Panc1 (cell line): Measurements from ENCODE around the gene KLHDC1. TPM values are rescaled to one million over a fixed set of nuclear protein-coding genes. Genes with fewer than 3 reads are reported as not detected.

ENCODE experiments used
- ATAC-seq: fragments of 200-7000 bp; cut with Tn5 transposase; 2 replicates; pipeline ENCODE4 v1.9.1; 2020; ENCODE audit warnings: mild to moderate bottlenecking, moderate library complexity
- BruUV-seq: library from RNA; stranded (reverse); fragments of 400-500 nt; replicated peaks from 2 replicates; lab custom pipeline; 2021; lab: Mats Ljungman, UMichigan
- CTCF ChIA-PET: fragments of 300-600 bp; sonication (Branson Sonifier 250); formaldehyde crosslinking; loops from one replicate; lab custom pipeline; 2022; ENCODE audit warnings: antibody characterized with exemption; lab: Charles Lee
- POLR2A ChIA-PET: fragments of 300-600 bp; sonication (Branson Sonifier 250); formaldehyde crosslinking; loops from one replicate; lab custom pipeline; 2022; ENCODE audit warnings: antibody characterized with exemption; lab: Charles Lee
- DNase-seq: peaks from one replicate; pipeline ENCODE4 v3.0.0-alpha.2; 2010; ENCODE audit warnings: low read depth, low spot score
- H3K27ac ChIP-seq: 2 replicates; pipeline ENCODE4 v1.5.1; 2011; ENCODE audit warnings: mild to moderate bottlenecking, low read length, inconsistent platforms
- H3K27me3 ChIP-seq: fragments of 200-500 bp; sonication (Bioruptor generic); 2 replicates; pipeline ENCODE4 v1.6.0; 2014; ENCODE audit warnings: low read length, inconsistent platforms; ENCODE audit not compliant: control insufficient read depth, insufficient read depth
- H3K36me3 ChIP-seq: fragments of 200-500 bp; sonication (Bioruptor generic); 2 replicates; pipeline ENCODE4 v1.5.1; 2014; ENCODE audit warnings: inconsistent platforms, mild to moderate bottlenecking, low read length, moderate library complexity; ENCODE audit not compliant: control insufficient read depth, insufficient read depth
- H3K4me1 ChIP-seq: 2 replicates; pipeline ENCODE4 v1.5.1; 2011; ENCODE audit warnings: inconsistent platforms, mild to moderate bottlenecking, low read length, moderate library complexity; ENCODE audit not compliant: control insufficient read depth, insufficient read depth
- H3K4me3 ChIP-seq, 2 experiments: 2 replicates each; pipeline ENCODE4 v1.5.1; 2011 to 2012; ENCODE audit warnings: low read depth in 2 of 2, low read length in 2 of 2, mild to moderate bottlenecking in 2 of 2, inconsistent platforms in 1 of 2, moderate library complexity in 1 of 2
- H3K9me3 ChIP-seq: fragments of 200-500 bp; sonication (Bioruptor generic); 2 replicates; pipeline ENCODE4 v1.5.1; 2014; ENCODE audit warnings: low read depth, mild to moderate bottlenecking, inconsistent platforms, low read length, moderate library complexity; ENCODE audit not compliant: control insufficient read depth, insufficient read depth
- POLR2AphosphoS5 ChIP-seq: IDR thresholded peaks from 2 replicates; pipeline ENCODE4 v1.6.1; 2012; ENCODE audit warnings: mild to moderate bottlenecking, low read depth, low read length, moderate library complexity
- SIN3A ChIP-seq: IDR thresholded peaks from 2 replicates; pipeline ENCODE4 v1.6.1; 2012; ENCODE audit warnings: low read depth, mild to moderate bottlenecking, low read length, moderate library complexity, borderline replicate concordance; ENCODE audit not compliant: insufficient read depth
- TCF7L2 ChIP-seq: IDR thresholded peaks from 2 replicates; pipeline ENCODE4 v1.6.1; 2011; ENCODE audit warnings: mild to moderate bottlenecking, low read depth, low read length, inconsistent platforms
- in situ Hi-C: cut with HindIII; loops from 2 replicates; pipeline ENCODE4 v1.10.0; 2016; ENCODE audit warnings: low sequenced_read_pairs, low pct_unique_long_range_greater_than_20kb
- intact Hi-C: fragments of 100-400 bp; cut with micrococcal nuclease; formaldehyde crosslinking; loops from one replicate; pipeline ENCODE4 v1.10.0; 2022; ENCODE audit not compliant: unreplicated experiment
- total RNA-seq: library from RNA; stranded (reverse); gene quantifications from one replicate; pipeline ENCODE4 v1.2.1, GENCODE V29; 2021; ENCODE audit not compliant: unreplicated experiment
- TF ChIP-seq, protein P1 (sequence below), 2 experiments: IDR thresholded peaks; 2 replicates each; pipeline ENCODE4 v1.6.1; 2011 to 2012; ENCODE audit warnings: low read depth in 2 of 2, control low read depth in 1 of 2, low read length in 1 of 2, mild to moderate bottlenecking in 1 of 2, moderate library complexity in 1 of 2; ENCODE audit not compliant: insufficient read depth in 1 of 2
- TF ChIP-seq, protein P2 (sequence below): fragments of 450-650 bp; IDR thresholded peaks from 2 replicates; pipeline ENCODE4 v1.5.1; 2017; ENCODE audit warnings: mild to moderate bottlenecking

Gene KLHDC1
- total RNA-seq, 1 experiment from 2014 or later, result 1.3 TPM

DNA sequence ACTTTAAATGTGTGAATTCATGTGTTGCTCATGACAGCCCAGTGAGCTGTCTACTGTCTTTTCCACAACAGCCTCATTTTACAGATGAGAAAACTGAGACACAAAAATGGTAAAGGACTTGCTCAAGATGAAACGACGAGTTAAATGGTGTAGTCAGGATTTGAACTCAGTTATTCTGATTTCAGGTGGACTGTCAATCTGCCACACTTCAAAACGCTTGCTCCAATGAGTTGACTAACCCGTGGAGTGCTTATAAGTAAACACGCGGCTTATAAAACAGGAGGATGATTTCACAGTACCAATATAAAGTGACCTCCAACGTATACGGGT is 4.3 kb upstream of the KLHDC1 start:
- no TSS peak for BruUV-seq
- POLR2A ChIA-PET, result interaction anchor here (0.5 to 1.0 kb wide), 2 partner anchors 55 to 100 kb away, joined by 4 to 7 read pairs; no protein-coding TSS in a partner anchor
- in situ Hi-C loops, result no loop called here
- no peak for ATAC-seq
- Histone ChIP-seq H3K36me3 (no peaks in the 10 kb centered on the region; the same call in 1 of the 2 replicates), H3K27me3 (no peaks in the 10 kb centered on the region), H3K4me1 (peaks cover 14% of the 10 kb centered on the region), H3K4me3 (peak overlapping the region in 1 of 2 experiments; percentile 66; a peak in 1 of 4 replicates), H3K9me3 (no peaks in the 10 kb centered on the region), H3K27ac (peak overlapping the region; percentile 89)
- DNase-seq, result no peak
- CTCF ChIA-PET, result no interaction called here
- intact Hi-C loops, result no loop called here
- TF ChIP-seq SIN3A (no peak), POLR2AphosphoS5 (no peak), TCF7L2 (no peak)

DNA sequence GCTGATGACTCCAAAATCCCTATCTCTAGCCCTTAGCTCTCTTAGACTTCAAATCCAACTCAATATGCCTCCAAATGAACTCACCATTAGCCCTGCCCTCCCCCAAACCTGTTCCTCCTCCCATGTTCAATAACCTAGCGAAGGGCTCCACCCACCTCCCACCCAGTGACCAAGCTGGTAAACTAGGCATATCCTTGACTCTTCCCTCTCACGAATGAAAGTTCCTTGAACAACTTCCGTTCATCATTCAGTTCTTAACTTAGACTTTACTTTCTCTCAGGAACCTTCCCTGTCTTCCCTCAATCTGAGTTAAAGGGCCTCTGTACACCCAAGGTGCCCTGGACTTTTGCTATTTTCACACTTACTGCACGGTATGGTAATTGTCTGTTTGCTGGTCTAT is 1.9 kb upstream of the KLHDC1 start:
- TF ChIP-seq TCF7L2 (no peak), POLR2AphosphoS5 (no peak), SIN3A (no peak)
- TF ChIP-seq, protein P1, sequence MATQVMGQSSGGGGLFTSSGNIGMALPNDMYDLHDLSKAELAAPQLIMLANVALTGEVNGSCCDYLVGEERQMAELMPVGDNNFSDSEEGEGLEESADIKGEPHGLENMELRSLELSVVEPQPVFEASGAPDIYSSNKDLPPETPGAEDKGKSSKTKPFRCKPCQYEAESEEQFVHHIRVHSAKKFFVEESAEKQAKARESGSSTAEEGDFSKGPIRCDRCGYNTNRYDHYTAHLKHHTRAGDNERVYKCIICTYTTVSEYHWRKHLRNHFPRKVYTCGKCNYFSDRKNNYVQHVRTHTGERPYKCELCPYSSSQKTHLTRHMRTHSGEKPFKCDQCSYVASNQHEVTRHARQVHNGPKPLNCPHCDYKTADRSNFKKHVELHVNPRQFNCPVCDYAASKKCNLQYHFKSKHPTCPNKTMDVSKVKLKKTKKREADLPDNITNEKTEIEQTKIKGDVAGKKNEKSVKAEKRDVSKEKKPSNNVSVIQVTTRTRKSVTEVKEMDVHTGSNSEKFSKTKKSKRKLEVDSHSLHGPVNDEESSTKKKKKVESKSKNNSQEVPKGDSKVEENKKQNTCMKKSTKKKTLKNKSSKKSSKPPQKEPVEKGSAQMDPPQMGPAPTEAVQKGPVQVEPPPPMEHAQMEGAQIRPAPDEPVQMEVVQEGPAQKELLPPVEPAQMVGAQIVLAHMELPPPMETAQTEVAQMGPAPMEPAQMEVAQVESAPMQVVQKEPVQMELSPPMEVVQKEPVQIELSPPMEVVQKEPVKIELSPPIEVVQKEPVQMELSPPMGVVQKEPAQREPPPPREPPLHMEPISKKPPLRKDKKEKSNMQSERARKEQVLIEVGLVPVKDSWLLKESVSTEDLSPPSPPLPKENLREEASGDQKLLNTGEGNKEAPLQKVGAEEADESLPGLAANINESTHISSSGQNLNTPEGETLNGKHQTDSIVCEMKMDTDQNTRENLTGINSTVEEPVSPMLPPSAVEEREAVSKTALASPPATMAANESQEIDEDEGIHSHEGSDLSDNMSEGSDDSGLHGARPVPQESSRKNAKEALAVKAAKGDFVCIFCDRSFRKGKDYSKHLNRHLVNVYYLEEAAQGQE (IDR thresholded peaks at IDR 0.05; ENCODE audit: insufficient read depth in 1 of 2, low read depth in 2 of 2, low read length in 1 of 2), result no peak
- TF ChIP-seq, protein P2, sequence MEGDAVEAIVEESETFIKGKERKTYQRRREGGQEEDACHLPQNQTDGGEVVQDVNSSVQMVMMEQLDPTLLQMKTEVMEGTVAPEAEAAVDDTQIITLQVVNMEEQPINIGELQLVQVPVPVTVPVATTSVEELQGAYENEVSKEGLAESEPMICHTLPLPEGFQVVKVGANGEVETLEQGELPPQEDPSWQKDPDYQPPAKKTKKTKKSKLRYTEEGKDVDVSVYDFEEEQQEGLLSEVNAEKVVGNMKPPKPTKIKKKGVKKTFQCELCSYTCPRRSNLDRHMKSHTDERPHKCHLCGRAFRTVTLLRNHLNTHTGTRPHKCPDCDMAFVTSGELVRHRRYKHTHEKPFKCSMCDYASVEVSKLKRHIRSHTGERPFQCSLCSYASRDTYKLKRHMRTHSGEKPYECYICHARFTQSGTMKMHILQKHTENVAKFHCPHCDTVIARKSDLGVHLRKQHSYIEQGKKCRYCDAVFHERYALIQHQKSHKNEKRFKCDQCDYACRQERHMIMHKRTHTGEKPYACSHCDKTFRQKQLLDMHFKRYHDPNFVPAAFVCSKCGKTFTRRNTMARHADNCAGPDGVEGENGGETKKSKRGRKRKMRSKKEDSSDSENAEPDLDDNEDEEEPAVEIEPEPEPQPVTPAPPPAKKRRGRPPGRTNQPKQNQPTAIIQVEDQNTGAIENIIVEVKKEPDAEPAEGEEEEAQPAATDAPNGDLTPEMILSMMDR, result no peak
- peak overlapping the region in 1 of 2 experiments; percentile 72; a peak in 1 of 4 replicates for H3K4me3 ChIP-seq
- intact Hi-C loops, result loop anchor here (5.0 kb wide), 1 partner anchor 76 kb away; the partner anchor contains the start of gene KLHDC2
- H3K27ac ChIP-seq, result peak overlapping the region; percentile 93
- no peak; the same call in 1 of the 2 replicates for ATAC-seq
- H3K36me3 ChIP-seq, result no peaks in the 10 kb centered on the region; the same call in 1 of the 2 replicates
- no peaks in the 10 kb centered on the region for H3K9me3 ChIP-seq
- CTCF ChIA-PET, result no interaction called here
- POLR2A ChIA-PET, result no interaction called here
- H3K27me3 ChIP-seq, result no peaks in the 10 kb centered on the region
- BruUV-seq, result no TSS peak
- in situ Hi-C loops, result no loop called here
- no peak for DNase-seq
- peaks cover 17% of the 10 kb centered on the region for H3K4me1 ChIP-seq

DNA sequence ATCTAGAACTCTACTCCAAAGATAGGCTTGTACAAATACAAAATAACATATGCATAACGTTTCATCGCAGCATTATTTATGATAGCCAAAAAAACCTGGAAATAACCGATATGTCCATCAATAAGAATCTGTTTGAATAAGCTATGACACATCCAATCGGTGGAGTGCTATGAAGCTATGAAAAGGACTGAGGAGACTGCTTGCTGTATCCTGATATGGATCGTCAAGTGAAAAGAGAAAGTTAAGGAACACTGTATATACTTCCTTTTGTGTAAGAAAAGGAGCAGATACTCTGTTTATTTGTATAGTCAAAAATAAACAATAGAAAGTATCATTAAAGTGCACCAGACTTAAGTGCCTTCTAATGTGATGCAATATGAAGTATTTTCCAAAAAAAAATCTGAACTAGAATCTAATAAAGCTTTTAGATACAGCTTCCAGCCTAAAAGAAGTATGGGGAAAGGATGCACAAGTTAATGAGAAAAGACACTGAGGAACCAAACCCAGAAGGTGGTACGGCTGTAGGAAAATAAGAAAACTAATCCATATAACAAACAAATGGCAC is 645 bp upstream of the KLHDC1 start:
- ATAC-seq (no peak), DNase-seq (no peak)
- Histone ChIP-seq H3K36me3 (no peaks in the 10 kb centered on the region; the same call in 1 of the 2 replicates), H3K9me3 (no peaks in the 10 kb centered on the region), H3K27me3 (no peaks in the 10 kb centered on the region), H3K4me1 (peaks cover 12% of the 10 kb centered on the region), H3K4me3 (peak overlapping the region; percentile 60 to 72), H3K27ac (peak overlapping the region; percentile 93)
- in situ Hi-C loops (no loop called here), intact Hi-C loops (loop anchor here (5.0 kb wide), 1 partner anchor 75 kb away; the partner anchor contains the start of gene KLHDC2)
- no TSS peak for BruUV-seq
- CTCF ChIA-PET, result interaction anchor here (0.6 kb wide), 1 partner anchor 75 kb away, joined by 9 read pairs; no protein-coding TSS in a partner anchor
- POLR2A ChIA-PET, result interaction anchor here (0.6 kb wide), 1 partner anchor 66 kb away, joined by 5 read pairs; no protein-coding TSS in a partner anchor
- TF ChIP-seq SIN3A (no peak), TCF7L2 (no peak), POLR2AphosphoS5 (no peak)
- TF ChIP-seq, protein P1 (IDR thresholded peaks at IDR 0.05; ENCODE audit: insufficient read depth in 1 of 2, low read depth in 2 of 2, low read length in 1 of 2), result no peak
- TF ChIP-seq, protein P2, result no peak
